Measurements from ENCODE around the gene CACNG7.

DNA sequence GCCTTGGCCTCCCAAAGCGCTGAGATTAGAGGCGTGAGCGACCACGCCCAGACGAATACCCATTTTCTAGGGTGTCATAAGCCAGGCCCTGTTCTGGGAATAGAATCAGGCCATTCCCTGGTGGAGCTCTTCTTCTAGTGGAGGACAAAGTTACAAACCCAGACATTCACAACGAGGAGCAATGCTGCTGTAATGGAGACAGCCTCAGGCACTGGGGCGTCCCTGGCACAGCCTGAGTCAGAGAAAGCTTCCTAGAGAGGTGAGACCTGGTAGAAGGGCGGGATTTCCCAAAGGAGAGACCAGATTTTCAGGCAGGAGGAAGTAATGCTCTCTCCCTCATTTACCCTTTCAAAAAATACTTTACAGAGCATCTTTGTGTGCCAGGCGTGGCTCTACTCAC lies 14.4 kb upstream of the CACNG7 start:
- TF ChIP-seq, protein P1, sequence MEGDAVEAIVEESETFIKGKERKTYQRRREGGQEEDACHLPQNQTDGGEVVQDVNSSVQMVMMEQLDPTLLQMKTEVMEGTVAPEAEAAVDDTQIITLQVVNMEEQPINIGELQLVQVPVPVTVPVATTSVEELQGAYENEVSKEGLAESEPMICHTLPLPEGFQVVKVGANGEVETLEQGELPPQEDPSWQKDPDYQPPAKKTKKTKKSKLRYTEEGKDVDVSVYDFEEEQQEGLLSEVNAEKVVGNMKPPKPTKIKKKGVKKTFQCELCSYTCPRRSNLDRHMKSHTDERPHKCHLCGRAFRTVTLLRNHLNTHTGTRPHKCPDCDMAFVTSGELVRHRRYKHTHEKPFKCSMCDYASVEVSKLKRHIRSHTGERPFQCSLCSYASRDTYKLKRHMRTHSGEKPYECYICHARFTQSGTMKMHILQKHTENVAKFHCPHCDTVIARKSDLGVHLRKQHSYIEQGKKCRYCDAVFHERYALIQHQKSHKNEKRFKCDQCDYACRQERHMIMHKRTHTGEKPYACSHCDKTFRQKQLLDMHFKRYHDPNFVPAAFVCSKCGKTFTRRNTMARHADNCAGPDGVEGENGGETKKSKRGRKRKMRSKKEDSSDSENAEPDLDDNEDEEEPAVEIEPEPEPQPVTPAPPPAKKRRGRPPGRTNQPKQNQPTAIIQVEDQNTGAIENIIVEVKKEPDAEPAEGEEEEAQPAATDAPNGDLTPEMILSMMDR (conservative IDR thresholded peaks at IDR 0.05; ENCODE audit: low read depth, low read length), result no peak
- no peak for TF ChIP-seq EZH2 (IDR thresholded peaks at IDR 0.05; ENCODE audit: borderline replicate concordance, low read depth, low read length, poor library complexity, severe bottlenecking)
